ENCODE measurements around the gene SCYL2.
"Not testable (repeated sequence)": the region's sequence is repeated elsewhere in the genome, so short reads cannot be mapped to it uniquely, and the experiment has no call there.

SCYL2 gene

DNA sequence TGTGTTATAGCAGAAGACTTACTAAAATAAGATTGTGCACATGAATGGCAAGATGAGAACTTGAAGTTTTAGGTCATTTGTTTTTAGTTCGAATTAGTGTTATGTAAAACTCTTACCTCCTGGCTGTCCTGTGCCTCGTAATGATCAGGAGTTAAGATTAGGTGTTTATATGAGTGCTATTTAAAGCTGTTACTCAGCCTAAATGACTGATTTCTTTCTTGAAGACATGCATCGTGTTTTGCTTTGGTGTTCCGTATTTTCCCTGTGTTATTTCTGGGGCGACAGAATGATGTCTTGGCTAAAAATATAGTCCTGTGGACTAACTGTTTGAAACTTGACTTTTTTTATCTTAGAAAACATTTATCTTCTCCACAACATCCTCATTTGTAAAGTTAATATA, 22.1 kb downstream of the SCYL2 start:
- TF ChIP-seq CTCF (IDR thresholded peaks at IDR 0.05; ENCODE audit: low read depth, low read length): no peak
- H3K4me3 ChIP-seq (ENCODE audit: low read depth, low read length): no peak overlapping the region

DNA sequence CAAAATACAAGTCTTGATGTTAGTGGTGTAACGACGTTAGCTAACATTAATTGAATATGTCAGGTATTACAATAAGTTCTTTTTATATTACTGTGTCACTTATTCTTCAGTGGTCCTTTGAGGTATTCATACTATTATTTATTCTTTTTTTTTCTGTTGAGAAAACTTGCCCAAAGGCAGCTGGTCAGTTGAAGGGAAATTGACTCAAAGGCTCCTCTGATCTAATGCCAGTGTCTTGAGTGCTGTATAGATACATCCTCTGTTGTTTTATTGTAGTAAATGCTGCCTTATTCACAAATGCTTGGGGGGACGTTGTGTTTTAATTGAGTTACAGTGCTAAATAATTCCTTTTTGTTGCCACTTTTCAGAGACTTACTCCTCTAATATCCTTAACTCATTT, 23.0 kb downstream of the SCYL2 start:
- TF ChIP-seq CTCF (IDR thresholded peaks at IDR 0.05; ENCODE audit: low read depth, low read length): no peak
- no peak overlapping the region for H3K4me3 ChIP-seq (ENCODE audit: low read depth, low read length)

- no peak overlapping the region for H3K4me3 ChIP-seq (ENCODE audit: low read depth, low read length)
- TF ChIP-seq CTCF (IDR thresholded peaks at IDR 0.05; ENCODE audit: low read depth, low read length): no peak
Measured at GRCh38 chr12:100293017-100293416, 26.0 kb downstream of the SCYL2 start.

GRCh38 chr12:100294366-100294765, 27.4 kb downstream of the SCYL2 start:
- not testable (repeated sequence) for H3K4me3 ChIP-seq (ENCODE audit: low read depth, low read length)

DNA sequence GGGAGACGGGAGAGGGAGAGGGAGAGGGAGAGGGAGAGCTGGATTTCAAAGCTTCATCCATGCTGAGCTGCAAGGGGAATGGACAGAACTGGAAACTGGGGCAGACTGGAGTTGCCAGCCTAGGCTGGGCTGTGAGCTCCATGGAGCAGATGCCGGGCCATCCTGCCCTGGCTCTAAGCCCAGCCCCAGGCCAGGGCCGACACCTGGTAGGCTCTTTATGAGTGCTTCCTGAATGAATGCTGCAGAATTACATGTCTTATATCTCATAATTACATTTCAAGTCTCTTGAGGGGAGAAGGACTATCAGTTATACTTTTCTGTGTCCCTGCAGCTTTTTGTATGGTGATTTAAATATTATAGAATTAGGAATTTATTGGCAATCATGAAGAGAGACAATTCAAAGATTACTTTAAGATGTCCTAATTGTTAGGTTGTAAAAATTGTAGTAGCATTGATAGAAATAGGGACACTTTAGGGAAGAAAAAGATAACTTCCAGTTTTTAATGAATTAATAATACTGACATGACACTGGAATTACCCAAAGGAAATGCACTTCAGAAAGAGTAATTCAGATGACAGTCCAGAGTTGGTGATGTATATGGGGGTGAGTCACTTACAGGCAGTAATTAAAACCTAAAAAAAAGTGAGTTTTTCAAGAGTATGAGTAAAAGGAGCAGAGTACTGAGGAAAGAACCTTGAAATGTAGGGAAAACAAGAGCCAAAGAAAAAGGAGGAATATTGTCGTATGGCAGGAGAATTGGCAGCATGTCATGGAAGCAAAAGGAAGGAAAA, 29.0 kb downstream of the SCYL2 start:
- TF ChIP-seq CTCF (IDR thresholded peaks at IDR 0.05; ENCODE audit: low read depth, low read length): no peak
- no peak overlapping the region for H3K4me3 ChIP-seq (ENCODE audit: low read depth, low read length)

DNA sequence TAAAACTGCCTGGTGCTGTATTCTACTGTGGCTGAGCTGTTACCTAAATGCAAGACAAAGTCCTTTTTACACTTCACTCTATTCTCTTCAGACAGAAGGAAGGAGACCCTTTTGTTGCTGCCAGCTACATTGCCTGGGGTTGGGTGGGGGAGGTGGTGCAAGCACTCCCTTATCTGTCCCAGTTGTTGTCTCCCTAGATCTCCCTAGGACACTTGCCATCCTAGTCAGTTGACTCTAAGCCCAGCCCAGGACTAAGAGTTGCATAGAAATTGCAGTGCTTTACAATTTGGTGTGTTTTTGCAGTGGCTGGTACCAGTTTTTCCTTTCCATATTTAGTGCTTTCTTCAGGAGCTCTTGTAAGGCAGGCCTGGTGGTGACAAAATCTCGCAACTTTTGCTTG, 35.1 kb downstream of the SCYL2 start:
- TF ChIP-seq CTCF (IDR thresholded peaks at IDR 0.05; ENCODE audit: low read depth, low read length): no peak

GRCh38 chr12:100303831-100304230, 36.9 kb downstream of the SCYL2 start:
- no peak for TF ChIP-seq CTCF (IDR thresholded peaks at IDR 0.05; ENCODE audit: low read depth, low read length)

More for the DNA sequence above, 35.1 kb downstream of the SCYL2 start:
- no peak overlapping the region for H3K4me3 ChIP-seq (ENCODE audit: low read depth, low read length)

DNA sequence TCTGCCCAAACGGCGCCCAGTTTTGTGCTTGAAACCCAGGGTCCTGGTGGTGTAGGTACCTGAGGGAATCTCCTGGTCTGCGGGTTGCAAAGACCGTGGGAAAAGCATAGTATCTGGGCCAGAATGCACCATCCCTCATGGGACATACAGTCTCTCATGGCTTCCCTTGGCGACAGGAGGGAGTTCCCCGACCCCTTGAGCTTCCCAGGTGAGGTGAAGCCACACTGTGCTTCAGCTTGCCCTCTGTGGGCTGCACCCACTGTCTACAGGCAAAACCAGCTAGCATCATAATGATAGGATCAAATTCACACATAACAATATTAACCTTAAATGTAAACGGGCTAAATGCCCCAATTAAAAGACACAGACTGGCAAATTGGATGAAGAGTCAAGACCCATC, 37.4 kb downstream of the SCYL2 start:
- H3K4me3 ChIP-seq (ENCODE audit: low read depth, low read length): not testable (repeated sequence)

More at GRCh38 chr12:100303831-100304230, 36.9 kb downstream of the SCYL2 start:
- H3K4me3 ChIP-seq (ENCODE audit: low read depth, low read length): no peak overlapping the region

- H3K4me3 ChIP-seq (ENCODE audit: low read depth, low read length): not testable (repeated sequence)
Measured at GRCh38 chr12:100308138-100308537, 41.2 kb downstream of the SCYL2 start.

Data from WI38 (cell line).